Measurements from ENCODE around the gene SGO2.

DNA sequence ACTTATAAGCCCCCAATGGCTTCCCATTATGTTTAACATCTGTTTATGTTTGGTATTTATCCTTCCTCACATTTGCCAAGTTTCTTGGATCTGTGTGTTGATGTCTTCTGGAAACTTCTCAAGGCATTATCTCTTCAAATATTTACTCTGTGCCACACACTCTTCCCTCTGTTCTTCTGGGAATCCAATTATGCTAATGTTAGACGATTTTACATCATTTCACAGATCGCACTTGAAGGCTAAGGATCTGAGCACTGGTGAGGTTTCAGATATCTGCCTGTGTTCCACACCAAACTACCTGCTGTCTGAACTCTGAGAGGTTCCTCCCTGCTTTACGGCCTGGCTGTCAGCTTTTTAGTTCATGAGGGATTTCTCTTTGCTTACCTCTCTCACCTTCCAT, 69.9 kb downstream of the SGO2 start:
- TF ChIP-seq, protein P1, sequence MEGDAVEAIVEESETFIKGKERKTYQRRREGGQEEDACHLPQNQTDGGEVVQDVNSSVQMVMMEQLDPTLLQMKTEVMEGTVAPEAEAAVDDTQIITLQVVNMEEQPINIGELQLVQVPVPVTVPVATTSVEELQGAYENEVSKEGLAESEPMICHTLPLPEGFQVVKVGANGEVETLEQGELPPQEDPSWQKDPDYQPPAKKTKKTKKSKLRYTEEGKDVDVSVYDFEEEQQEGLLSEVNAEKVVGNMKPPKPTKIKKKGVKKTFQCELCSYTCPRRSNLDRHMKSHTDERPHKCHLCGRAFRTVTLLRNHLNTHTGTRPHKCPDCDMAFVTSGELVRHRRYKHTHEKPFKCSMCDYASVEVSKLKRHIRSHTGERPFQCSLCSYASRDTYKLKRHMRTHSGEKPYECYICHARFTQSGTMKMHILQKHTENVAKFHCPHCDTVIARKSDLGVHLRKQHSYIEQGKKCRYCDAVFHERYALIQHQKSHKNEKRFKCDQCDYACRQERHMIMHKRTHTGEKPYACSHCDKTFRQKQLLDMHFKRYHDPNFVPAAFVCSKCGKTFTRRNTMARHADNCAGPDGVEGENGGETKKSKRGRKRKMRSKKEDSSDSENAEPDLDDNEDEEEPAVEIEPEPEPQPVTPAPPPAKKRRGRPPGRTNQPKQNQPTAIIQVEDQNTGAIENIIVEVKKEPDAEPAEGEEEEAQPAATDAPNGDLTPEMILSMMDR (IDR thresholded peaks at IDR 0.05): no peak
- TF ChIP-seq POLR2A (IDR thresholded peaks at IDR 0.05): no peak
